Kidney (tissue), 14 donors: ENCODE measurements around the gene RAPGEF5. TPM values are rescaled to one million over a fixed set of nuclear protein-coding genes. Genes with fewer than 3 reads are reported as not detected.

Source experiments
- DNase-seq, 5 donors: peaks; one replicate each; pipeline ENCODE4 v3.0.0-alpha.2; 2013 to 2020
- FAIRE-seq: peaks from 2 replicates; lab custom pipeline; 2012; peaks lifted over from hg19 to GRCh38; lab: Jason Lieb, UNC
- H3K27ac ChIP-seq, 2 donors: one replicate each; pipeline ENCODE4 v1.7.0; 2013; ENCODE audit warnings: low read depth in 2 of 2, low read length in 2 of 2, inconsistent platforms in 1 of 2
- H3K27me3 ChIP-seq: one replicate; pipeline ENCODE4 v1.7.1; 2013; ENCODE audit warnings: low read length, inconsistent platforms; ENCODE audit not compliant: control insufficient read depth, insufficient read depth
- H3K36me3 ChIP-seq, 3 donors: one replicate each; pipeline versions ENCODE4 v1.7.0 to v1.7.1; 2013; ENCODE audit warnings: low read length in 3 of 3, control low read depth in 1 of 3, inconsistent platforms in 1 of 3; ENCODE audit not compliant: insufficient read depth in 3 of 3, control insufficient read depth in 2 of 3
- H3K4me1 ChIP-seq, 3 donors: one replicate each; pipeline versions ENCODE4 v1.7.0 to v1.7.1; 2013; ENCODE audit warnings: low read length in 3 of 3, inconsistent platforms in 1 of 3, low read depth in 1 of 3; ENCODE audit not compliant: control insufficient read depth in 2 of 3, insufficient read depth in 2 of 3
- H3K4me3 ChIP-seq, 3 donors: one replicate each; pipeline versions ENCODE4 v1.7.0 to v1.8.1; 2013; ENCODE audit warnings: low read length in 3 of 3, control low read depth in 1 of 3, inconsistent platforms in 1 of 3
- H3K9ac ChIP-seq, 3 donors: one replicate each; pipeline versions ENCODE4 v1.7.0 to v1.7.1; 2013; ENCODE audit warnings: low read length in 3 of 3, control low read depth in 1 of 3, inconsistent platforms in 1 of 3
- H3K9me3 ChIP-seq, 3 donors: one replicate each; pipeline versions ENCODE4 v1.7.0 to v1.7.1; 2013; ENCODE audit warnings: low read length in 3 of 3, control low read depth in 1 of 3, inconsistent platforms in 1 of 3; ENCODE audit not compliant: control insufficient read depth in 2 of 3, insufficient read depth in 1 of 3
- intact Hi-C: fragments of 100-400 bp; cut with DNase I; formaldehyde crosslinking; loops from one replicate; pipeline ENCODE4 v1.11.1; 2022
- polyA plus RNA-seq: library from polyadenylated mRNA; stranded (reverse); fragments of 350-450 nt; fragmentation: Illumina TruSeq; extraction: RNeasy Lipid Tissue Mini Kit (QIAGEN cat#74804); gene quantifications from one replicate; pipeline ENCODE4 v1.2.3, GENCODE V29; 2014; ENCODE audit warnings: low read depth, low replicate concordance; ENCODE audit not compliant: insufficient read depth
- total RNA-seq: library from RNA; stranded (reverse); fragmentation: NEBNext Ultra II Directional; extraction: Animal tissue kit (Norgen Biotek cat#: 25700); gene quantifications from one replicate; pipeline ENCODE4 v1.2.1, GENCODE V29; 2021
- TF ChIP-seq, protein P1 (sequence below): IDR thresholded peaks from 3 replicates; pipeline ENCODE4 v1.5.1; 2012; ENCODE audit warnings: mild to moderate bottlenecking, moderate library complexity, borderline replicate concordance; ENCODE audit not compliant: insufficient read depth; ENCODE audit errors: extremely low read depth
- donor health status: control.
- donor health status: control.
- donor health status: control.
- donor health status: control.
- donor health status: control.
- donor health status: DM: yes; HTN: yes; CAD: no.
- donor health status: Normal renal cell carcinoma (clear cell type).

The RAPGEF5 gene
- total and polyA plus RNA-seq, 2 donors from 2014 or later: 3.9 to 67.8 TPM

DNA sequence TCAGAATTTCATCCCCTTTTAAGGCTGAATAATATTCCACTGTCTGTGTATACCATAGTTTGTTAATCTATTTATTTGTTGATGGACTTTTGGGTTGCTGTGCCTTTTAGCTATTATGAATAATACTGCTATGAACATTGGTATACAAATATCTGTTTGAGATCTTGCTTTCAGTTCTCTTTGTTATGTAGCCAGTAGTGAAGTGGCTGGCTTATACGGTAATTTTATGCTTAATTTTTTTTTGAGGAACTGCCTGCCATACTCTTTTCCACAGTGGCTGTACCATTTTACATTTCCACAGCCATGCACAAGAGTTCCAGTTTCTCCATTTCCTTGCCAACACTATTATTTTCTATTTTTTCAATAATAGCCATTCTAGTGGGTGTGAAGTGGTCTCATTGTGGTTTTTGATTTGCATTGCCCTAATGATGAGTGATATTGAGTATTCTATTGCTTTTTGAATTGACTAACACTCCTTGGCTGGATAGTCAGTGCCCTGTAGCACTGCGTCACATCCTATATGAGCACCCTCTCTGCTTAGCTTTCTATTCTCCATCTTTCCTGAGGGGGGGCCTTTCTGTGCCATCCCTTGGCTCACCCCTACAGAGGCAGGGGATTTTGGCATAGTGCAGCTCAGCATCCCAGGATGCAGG, 29.4 kb upstream of the RAPGEF5 start:
- Histone ChIP-seq H3K4me1 (no peaks in the 10 kb centered on the region), H3K36me3 (no peaks in the 10 kb centered on the region), H3K9ac (no peak overlapping the region), H3K27ac (no peak overlapping the region), H3K4me3 (no peak overlapping the region), H3K27me3 (no peaks in the 10 kb centered on the region), H3K9me3 (no peaks in the 10 kb centered on the region)
- intact Hi-C loops: no loop called here
- TF ChIP-seq, protein P1, sequence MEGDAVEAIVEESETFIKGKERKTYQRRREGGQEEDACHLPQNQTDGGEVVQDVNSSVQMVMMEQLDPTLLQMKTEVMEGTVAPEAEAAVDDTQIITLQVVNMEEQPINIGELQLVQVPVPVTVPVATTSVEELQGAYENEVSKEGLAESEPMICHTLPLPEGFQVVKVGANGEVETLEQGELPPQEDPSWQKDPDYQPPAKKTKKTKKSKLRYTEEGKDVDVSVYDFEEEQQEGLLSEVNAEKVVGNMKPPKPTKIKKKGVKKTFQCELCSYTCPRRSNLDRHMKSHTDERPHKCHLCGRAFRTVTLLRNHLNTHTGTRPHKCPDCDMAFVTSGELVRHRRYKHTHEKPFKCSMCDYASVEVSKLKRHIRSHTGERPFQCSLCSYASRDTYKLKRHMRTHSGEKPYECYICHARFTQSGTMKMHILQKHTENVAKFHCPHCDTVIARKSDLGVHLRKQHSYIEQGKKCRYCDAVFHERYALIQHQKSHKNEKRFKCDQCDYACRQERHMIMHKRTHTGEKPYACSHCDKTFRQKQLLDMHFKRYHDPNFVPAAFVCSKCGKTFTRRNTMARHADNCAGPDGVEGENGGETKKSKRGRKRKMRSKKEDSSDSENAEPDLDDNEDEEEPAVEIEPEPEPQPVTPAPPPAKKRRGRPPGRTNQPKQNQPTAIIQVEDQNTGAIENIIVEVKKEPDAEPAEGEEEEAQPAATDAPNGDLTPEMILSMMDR: no peak
- FAIRE-seq: no peak
- no peak for DNase-seq

DNA sequence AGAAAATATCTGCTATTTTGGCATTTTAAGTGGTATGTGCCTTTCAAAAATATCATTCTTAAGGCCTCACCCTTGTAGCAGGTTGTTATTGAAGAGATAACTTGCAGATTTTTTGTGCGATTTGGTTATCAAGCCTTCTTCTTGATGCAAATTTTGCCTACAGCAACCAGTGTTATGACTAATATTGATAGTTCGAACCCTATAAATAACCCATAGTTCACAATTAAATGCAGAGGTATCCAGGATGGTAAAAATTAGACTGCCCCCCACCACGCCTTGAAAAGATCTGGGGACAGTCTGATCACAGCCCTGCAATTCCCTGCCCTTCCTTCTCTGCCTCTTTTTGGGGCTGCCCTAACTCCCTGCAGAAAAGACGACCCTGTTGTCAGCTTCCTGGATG, 28.4 kb upstream of the RAPGEF5 start:
- no peak overlapping the region for H3K4me3 ChIP-seq
- no peak overlapping the region for H3K9ac ChIP-seq
- FAIRE-seq (no peak), DNase-seq (no peak)
- H3K4me1 ChIP-seq: no peaks in the 10 kb centered on the region
- H3K36me3 ChIP-seq: no peaks in the 10 kb centered on the region
- H3K27ac ChIP-seq: no peak overlapping the region
- H3K9me3 ChIP-seq: no peaks in the 10 kb centered on the region
- intact Hi-C loops: no loop called here
- TF ChIP-seq, protein P1: no peak
- H3K27me3 ChIP-seq: no peaks in the 10 kb centered on the region

DNA sequence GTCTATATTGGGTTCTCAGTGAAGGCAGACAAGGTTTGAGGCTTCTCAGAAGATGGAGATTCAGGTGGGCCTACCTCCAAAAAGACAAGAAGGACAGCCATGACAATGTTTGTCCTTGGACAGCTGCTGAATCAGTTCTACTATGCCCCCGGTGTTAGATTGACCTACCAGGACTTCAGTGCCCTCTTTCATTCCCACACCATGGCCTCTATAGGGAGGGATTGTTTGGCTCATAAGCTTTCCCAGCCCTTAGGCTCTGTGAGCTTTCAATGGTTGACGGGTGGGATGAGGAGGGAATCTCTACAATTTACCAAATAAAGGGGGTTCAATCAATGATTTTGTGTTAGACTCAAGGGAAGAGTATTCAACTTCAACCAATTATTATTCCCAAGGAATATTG, 23.4 kb upstream of the RAPGEF5 start:
- DNase-seq: no peak
- intact Hi-C loops: no loop called here
- no peak for FAIRE-seq
- Histone ChIP-seq H3K36me3 (no peaks in the 10 kb centered on the region), H3K9ac (no peak overlapping the region), H3K27ac (no peak overlapping the region), H3K9me3 (no peaks in the 10 kb centered on the region), H3K4me3 (no peak overlapping the region), H3K27me3 (no peaks in the 10 kb centered on the region), H3K4me1 (peaks cover 0 to 3% (median 0%) of the 10 kb centered on the region in 3 donors)
- TF ChIP-seq, protein P1: no peak
